HS-27A (cell line): ENCODE results near the gene PTGS1.
"Not testable (repeated sequence)": the region's sequence is repeated elsewhere in the genome, so short reads cannot be mapped to it uniquely, and the experiment has no call there.

Experiments
- DNase-seq: peaks from one replicate; pipeline ENCODE4 v3.0.0-alpha.2; 2012; ENCODE audit warnings: low read depth, missing footprints

Gene PTGS1

GRCh38 chr9:122370869-122371755 lies at the start of gene PTGS1:
Gene PTGS1, plus strand, starts transcription at chr9:122371024. Its CDS starts 61 bp downstream, at chr9:122371085.
- no peak for DNase-seq

GRCh38 chr9:122322553-122322952 lies 48.3 kb upstream of the PTGS1 start:
- DNase-seq: no peak

DNA sequence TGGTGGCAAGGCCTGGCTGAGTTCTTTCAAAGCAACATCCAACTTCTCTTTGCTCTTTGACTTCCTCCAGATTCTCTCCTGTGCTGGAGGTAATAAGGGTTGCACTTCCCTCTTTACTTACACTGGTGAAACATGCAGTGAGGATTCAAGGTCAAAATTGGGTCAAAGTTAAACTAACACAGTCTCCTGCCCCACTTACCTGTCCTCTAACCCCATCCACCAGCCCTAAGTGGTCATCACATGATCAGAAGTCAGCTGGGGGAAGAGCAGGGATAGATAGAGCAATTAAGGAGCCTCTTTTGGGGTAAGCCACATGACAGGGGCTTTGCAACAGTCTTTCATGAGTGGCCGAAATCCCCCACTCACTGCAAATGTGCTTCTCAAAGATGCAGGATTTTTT lies 46.2 kb upstream of the PTGS1 start:
- DNase-seq: not testable (repeated sequence)

GRCh38 chr9:122325124-122325523 lies 45.7 kb upstream of the PTGS1 start:
- no peak for DNase-seq

- DNase-seq: no peak
These were observed 43.6 kb upstream of the PTGS1 start for GRCh38 chr9:122327175-122327574.

DNA sequence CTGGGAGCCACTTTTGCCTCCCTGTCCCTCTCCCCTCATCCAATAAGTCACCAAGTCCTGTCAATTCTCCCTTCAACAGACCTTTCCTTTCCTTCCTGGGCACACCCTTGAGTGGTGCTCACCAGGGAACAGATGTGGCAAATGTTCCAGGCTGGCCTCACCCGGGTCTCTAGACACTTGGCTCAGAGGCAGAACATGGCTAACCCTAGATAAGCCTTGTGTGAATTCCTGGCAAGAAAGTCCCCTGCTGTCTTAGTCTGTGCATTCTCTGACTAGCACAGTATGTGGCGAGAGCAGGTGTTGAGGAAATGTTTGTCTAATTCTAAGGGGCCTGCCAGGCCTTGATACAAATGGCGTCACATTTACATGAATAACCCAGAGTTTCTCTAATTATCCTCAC lies 41.2 kb upstream of the PTGS1 start:
- DNase-seq: no peak

DNA sequence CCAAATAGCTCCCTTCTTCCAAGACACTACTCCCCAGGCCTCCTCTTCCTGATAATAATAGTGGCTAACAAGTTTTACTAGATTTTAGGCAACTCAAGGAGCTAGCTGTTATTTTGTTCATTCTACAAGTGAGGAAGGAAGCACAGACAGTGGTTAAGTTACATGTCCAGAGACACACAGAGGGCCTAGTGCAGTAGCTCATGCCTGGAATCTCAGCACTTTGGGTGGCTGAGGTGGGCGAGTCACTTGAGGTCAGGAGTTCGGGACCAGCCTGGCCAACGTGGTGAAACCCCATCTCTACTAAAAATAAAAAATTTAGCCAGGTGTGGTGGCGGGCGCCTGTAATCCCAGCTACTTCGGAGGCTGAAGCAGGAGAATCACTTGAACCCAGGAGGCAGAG lies 40.4 kb upstream of the PTGS1 start:
- DNase-seq: not testable (repeated sequence)

- no peak for DNase-seq
These were observed 39.3 kb upstream of the PTGS1 start for GRCh38 chr9:122331523-122331927.

GRCh38 chr9:122332083-122332482 lies 38.7 kb upstream of the PTGS1 start:
- DNase-seq: no peak

- no peak for DNase-seq
These were observed 38.2 kb upstream of the PTGS1 start for GRCh38 chr9:122332644-122333043.

DNA sequence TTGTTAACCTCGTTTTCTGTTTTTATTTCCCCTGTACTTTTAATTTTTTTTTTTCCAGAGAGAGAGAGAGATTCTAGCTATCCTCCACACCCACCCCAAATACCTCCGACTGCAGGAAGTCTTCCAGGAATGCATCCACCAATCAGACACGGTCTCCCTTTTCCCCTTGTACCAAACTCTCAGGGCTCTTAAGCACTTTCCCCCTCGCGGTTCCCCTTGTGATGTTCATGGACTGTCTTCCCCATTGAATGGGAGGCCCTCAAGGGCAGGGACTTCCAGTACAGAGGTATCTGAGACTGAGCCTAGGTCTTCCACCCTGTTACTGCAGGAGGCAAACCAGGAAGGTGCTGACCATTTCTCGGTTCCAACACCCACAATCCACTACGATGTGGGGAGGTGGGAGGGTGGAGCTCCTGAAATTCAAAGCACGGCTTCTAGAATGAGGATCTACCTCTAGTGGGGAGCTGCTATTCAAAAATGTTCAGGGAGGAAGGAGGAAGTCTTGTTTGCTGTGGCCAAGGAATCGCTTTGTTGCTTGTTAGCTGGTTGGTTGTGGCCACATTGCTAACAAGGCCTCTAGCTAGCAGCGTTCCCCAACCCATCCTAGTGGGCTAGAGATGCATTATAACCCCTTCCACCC lies 37.5 kb upstream of the PTGS1 start:
- no peak for DNase-seq

- no peak for DNase-seq
These were observed 35.9 kb upstream of the PTGS1 start for GRCh38 chr9:122334916-122335315.

DNA sequence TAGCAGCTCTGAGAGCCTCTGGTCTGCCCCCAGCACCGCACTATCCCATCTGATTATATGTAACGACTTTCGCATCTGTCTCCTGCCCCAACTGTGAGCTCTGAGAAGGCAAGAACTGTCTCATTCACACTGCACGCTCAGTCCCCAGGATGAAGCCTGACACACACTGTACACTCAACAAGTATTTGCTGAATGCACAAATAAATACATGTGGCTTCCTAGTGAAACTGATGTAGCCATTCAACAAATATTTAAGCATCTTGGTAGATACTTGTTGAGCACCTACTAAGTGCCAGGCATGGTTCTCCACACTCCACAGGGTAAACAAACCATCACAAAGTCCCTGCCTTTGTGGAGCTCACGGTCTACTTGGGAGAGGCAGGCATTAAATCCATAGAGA lies 34.6 kb upstream of the PTGS1 start:
- DNase-seq: no peak

DNA sequence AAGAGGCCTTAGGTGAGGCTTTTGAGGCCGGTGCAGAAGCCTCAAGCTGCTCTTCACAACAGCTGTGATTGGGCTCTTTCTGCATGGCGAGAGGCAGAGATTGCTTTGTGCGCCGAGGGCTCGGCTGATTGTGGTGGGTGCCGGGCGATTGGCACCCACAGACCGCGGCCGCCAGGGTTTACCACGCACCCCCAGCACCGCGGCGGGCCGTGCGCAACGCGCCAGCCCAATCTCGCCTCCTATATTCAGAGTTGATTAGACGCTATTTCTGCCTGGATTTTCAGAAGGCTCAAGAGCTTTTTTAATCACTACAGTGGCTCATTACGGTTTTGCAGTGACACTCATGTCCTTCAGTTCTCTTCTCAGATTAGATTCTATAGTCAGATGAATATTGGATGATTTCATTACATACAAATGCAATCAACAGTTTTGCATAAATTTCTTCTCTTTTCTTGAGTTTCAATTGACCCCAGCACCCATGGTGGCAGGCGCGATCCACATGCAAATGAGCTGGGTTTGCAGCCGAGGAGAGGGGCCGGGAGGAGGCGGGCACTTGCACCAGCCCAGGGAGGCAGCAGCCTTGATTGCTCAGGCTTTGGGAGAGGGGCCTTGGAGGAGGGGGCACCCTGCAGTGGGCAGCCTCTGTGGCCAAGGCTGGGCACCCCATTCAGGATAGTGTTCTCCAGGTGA lies 33.8 kb upstream of the PTGS1 start:
- DNase-seq: no peak

DNA sequence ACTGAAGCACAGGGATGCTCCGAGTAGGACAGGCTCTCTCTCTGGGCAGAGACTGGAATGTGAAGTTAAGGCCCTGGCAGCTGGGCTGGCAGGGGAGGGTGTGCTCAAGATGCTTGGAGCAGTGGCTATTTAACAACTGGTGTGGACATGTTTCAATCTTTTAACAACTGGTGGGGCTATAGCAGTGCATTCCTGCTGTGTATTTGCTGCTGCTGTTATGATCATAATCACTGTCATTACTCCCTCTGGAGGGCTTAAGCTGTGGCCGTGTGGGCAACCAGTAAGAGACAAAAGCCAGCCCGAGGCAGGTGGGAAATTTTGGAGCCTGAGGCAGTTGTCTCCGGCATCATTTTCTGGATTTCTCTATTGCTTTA lies 33.3 kb upstream of the PTGS1 start:
- no peak for DNase-seq

- DNase-seq: no peak
These were observed 32.3 kb upstream of the PTGS1 start for GRCh38 chr9:122338536-122338935.

GRCh38 chr9:122338994-122339393 lies 31.8 kb upstream of the PTGS1 start:
- no peak for DNase-seq

DNA sequence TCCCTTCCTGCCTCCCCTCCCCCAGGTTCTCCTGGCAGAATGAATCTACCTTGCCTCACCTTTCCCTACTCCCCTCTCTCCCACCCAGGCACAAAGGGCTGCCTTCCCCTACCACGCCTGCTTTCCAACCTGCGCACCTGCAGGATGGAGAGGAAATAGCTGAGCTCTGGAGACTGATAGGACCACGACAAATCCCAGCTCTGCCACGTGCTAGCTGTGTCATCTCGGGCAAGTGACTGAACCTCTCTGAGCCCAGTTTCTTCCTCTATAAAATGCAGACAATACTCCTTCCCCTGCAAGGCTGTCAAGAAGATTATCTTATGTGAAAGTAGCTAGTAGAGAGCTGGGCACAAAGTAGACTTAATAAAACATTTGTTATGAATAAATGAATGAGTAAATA lies 31.2 kb upstream of the PTGS1 start:
- DNase-seq: no peak

DNA sequence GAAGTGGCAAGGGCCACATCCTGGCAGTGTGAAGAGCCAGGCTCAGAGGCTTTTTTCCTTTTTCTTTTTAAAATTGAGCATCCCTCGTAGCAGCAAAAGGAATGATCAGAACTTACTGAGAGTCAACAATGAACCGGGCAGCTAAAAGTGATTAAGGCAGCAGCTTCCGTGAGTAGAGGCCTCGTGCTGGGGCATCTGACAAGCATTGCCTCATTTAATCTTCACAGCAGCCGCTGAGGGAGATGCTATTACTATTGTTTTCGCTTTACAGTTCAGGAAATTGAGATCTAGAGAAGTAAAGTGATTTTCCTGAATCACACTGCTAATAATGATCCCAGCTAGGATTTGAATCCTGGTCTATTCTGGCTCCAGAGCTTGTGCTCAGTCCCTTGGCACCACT lies 30.7 kb upstream of the PTGS1 start:
- no peak for DNase-seq

- no peak for DNase-seq
These were observed 28.3 kb upstream of the PTGS1 start for GRCh38 chr9:122342323-122343050.

GRCh38 chr9:122346478-122347347 lies 24.1 kb upstream of the PTGS1 start:
- DNase-seq: no peak
